NB4 (cell line): ENCODE results near the gene EVA1C.
"Not testable (repeated sequence)": the region's sequence is repeated elsewhere in the genome, so short reads cannot be mapped to it uniquely, and the experiment has no call there.

Experiments
- DNase-seq: peaks from one replicate; pipeline ENCODE4 v3.0.0; 2010; ENCODE audit warnings: low read depth
- H3K4me3 ChIP-seq: one replicate; pipeline ENCODE4 v1.5.1; 2011; ENCODE audit warnings: mild to moderate bottlenecking, low read depth, low read length, moderate library complexity
- CTCF ChIP-seq: IDR thresholded peaks from one replicate; pipeline ENCODE4 v1.5.1; 2012; ENCODE audit warnings: low read depth, low read length
- MAX ChIP-seq: IDR thresholded peaks from 2 replicates; pipeline ENCODE4 v1.6.1; 2011; ENCODE audit warnings: low read depth, low read length
- MYC ChIP-seq: IDR thresholded peaks from 2 replicates; pipeline ENCODE4 v1.6.1; 2011; ENCODE audit warnings: low read depth, low read length
- POLR2A ChIP-seq: IDR thresholded peaks from 2 replicates; pipeline ENCODE4 v1.6.1; 2011; ENCODE audit warnings: mild to moderate bottlenecking; ENCODE audit not compliant: insufficient read length; ENCODE audit errors: extremely low read depth

EVA1C gene

GRCh38 chr21:32494934-32495709 lies 82.6 kb downstream of the EVA1C start:
- no peak overlapping the region for H3K4me3 ChIP-seq
- DNase-seq = no peak
- TF ChIP-seq MYC (no peak), POLR2A (no peak), CTCF (no peak), MAX (no peak)

GRCh38 chr21:32496568-32496967 lies 84.1 kb downstream of the EVA1C start:
- TF ChIP-seq POLR2A = no peak
- TF ChIP-seq CTCF = no peak
- DNase-seq = no peak
- H3K4me3 ChIP-seq = no peak overlapping the region

GRCh38 chr21:32499249-32500055 lies 86.9 kb downstream of the EVA1C start:
- no peak for TF ChIP-seq POLR2A
- TF ChIP-seq MAX = no peak
- TF ChIP-seq MYC = no peak
- no peak for TF ChIP-seq CTCF

GRCh38 chr21:32503641-32504040 lies 91.1 kb downstream of the EVA1C start:
- not testable (repeated sequence) for DNase-seq, H3K4me3 ChIP-seq

More at GRCh38 chr21:32499249-32500055, 86.9 kb downstream of the EVA1C start:
- no peak for DNase-seq
- no peak overlapping the region for H3K4me3 ChIP-seq

- H3K4me3 ChIP-seq, DNase-seq: not testable (repeated sequence)
Observed at GRCh38 chr21:32505767-32506166, 93.3 kb downstream of the EVA1C start.

GRCh38 chr21:32506411-32506965 lies 94.0 kb downstream of the EVA1C start:
- not testable (repeated sequence) for H3K4me3 ChIP-seq, DNase-seq

- TF ChIP-seq MYC (no peak), CTCF (no peak), POLR2A (no peak), MAX (no peak)
- no peak for DNase-seq
- no peak overlapping the region for H3K4me3 ChIP-seq
Observed at GRCh38 chr21:32507342-32507919, 94.9 kb downstream of the EVA1C start.

- H3K4me3 ChIP-seq, DNase-seq: not testable (repeated sequence)
Observed at GRCh38 chr21:32508036-32508435, 95.5 kb downstream of the EVA1C start.
